GM23338 (cell line): ENCODE data around the gene PDYN.

Source experiments
- CTCF ChIP-seq, 2 experiments: fragments of 200-600 bp in 1 of 2; sonication (generic) in 1 of 2; conservative IDR thresholded peaks; 2 replicates each; pipeline versions ENCODE4 v1.5.1 to v1.6.1; 2016 to 2017; ENCODE audit warnings: antibody characterized with exemption in 2 of 2, low read depth in 2 of 2, mild to moderate bottlenecking in 2 of 2, moderate library complexity in 1 of 2
- TF ChIP-seq, protein P1 (sequence below): IDR thresholded peaks from one replicate; pipeline ENCODE4 v1.6.1; 2018; ENCODE audit warnings: antibody characterized with exemption; ENCODE audit not compliant: unreplicated experiment

DNA sequence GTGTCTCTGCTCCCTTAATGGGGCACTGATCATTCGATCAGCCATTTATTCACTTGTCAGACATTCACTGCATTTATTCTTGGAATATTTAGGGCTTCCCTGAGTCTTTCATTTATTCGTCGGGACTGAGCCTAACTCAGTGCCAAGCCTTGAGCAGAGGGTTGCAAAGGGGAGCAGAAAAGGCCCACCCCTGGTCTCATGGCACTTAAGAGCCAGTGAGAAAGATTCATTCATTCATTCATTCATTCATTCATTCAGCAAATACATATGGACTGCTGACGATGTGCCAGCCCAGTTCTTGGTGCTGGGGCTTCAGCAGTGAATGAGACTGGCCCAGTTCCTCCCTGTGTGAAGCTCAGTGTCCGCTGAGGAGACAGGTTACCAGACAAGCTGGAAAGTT, 62.0 kb downstream of the PDYN start:
- no peak for TF ChIP-seq CTCF (conservative IDR thresholded peaks at IDR 0.05; ENCODE audit: low read depth in 2 of 2)
- TF ChIP-seq, protein P1, sequence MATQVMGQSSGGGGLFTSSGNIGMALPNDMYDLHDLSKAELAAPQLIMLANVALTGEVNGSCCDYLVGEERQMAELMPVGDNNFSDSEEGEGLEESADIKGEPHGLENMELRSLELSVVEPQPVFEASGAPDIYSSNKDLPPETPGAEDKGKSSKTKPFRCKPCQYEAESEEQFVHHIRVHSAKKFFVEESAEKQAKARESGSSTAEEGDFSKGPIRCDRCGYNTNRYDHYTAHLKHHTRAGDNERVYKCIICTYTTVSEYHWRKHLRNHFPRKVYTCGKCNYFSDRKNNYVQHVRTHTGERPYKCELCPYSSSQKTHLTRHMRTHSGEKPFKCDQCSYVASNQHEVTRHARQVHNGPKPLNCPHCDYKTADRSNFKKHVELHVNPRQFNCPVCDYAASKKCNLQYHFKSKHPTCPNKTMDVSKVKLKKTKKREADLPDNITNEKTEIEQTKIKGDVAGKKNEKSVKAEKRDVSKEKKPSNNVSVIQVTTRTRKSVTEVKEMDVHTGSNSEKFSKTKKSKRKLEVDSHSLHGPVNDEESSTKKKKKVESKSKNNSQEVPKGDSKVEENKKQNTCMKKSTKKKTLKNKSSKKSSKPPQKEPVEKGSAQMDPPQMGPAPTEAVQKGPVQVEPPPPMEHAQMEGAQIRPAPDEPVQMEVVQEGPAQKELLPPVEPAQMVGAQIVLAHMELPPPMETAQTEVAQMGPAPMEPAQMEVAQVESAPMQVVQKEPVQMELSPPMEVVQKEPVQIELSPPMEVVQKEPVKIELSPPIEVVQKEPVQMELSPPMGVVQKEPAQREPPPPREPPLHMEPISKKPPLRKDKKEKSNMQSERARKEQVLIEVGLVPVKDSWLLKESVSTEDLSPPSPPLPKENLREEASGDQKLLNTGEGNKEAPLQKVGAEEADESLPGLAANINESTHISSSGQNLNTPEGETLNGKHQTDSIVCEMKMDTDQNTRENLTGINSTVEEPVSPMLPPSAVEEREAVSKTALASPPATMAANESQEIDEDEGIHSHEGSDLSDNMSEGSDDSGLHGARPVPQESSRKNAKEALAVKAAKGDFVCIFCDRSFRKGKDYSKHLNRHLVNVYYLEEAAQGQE, result no peak
